HG02981 (cell line): ENCODE data around the gene GLB1L3.
A peak's percentile ranks its signal among the peaks of the same experiment; 100 is the strongest.
"Not testable (repeated sequence)": the region's sequence is repeated elsewhere in the genome, so short reads cannot be mapped to it uniquely, and the experiment has no call there.

Source experiments
- ATAC-seq: cut with Tn5 transposase; IDR thresholded peaks from one replicate; pipeline ENCODE4 v1.9.1; 2021; ENCODE audit warnings: mild to moderate bottlenecking, moderate library complexity; ENCODE audit not compliant: unreplicated experiment

The GLB1L3 gene

GRCh38 chr11:134294664-134295063 is 18.5 kb downstream of the GLB1L3 start:
- no peak for ATAC-seq

- ATAC-seq: no peak
Observed at GRCh38 chr11:134312223-134312622, 36.0 kb downstream of the GLB1L3 start.

- ATAC-seq: no peak
Observed at GRCh38 chr11:134312807-134313206, 36.6 kb downstream of the GLB1L3 start.

GRCh38 chr11:134313379-134313778 is 37.2 kb downstream of the GLB1L3 start:
- no peak for ATAC-seq

DNA sequence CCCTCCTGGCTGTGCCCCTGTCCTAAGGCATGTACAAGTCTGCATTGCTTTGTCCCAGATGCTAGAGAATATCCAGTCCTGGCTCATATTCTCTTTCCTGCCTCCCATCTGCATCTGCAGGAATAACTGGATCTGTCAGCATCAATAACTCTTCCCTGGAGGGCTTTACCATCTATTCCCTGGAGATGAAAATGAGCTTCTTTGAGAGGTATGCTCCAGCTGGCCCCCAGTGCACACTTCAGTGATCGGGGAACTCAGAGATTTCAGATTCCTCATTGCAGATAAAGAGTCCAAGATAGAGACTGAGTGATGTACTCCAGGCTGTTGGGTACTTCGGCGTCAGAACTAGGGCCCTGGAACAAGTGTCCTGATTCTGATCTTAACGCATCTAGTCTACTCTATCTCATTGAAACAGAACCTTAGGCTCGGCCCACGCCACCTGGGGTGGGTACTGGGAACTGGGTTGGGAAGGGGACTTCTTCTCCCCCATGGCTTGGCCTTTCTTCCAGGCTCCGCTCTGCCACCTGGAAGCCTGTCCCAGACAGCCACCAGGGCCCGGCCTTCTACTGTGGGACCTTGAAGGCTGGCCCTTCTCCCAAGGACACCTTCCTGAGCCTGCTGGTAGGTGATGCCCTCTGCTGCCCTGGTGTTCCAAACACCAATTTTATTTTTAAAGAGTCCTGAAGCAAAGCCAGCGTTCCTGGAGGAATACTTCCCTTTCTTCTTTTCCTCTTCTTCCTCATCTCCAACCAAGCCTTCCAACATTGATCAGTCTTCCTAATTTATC is 37.8 kb downstream of the GLB1L3 start:
- no peak for ATAC-seq

DNA sequence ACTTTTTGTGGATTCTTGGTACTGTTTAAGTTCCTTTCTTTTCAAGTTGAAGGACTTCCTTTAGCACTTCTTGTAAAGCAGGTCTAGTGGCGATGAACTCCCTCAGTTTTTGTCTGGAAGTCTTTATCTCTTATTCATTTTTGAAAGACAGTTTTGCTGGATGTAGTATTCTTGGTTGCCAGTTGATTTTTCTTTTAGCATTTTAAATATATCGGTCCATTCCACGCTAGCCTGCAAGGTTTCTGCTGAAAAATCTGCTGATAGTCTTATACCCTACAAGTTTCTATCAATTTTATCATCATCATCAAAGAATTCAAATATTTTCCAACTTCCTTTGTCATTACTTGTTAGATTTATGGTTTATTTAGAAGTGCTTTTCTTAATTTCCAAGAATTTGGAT is 40.9 kb downstream of the GLB1L3 start:
- no peak for ATAC-seq

DNA sequence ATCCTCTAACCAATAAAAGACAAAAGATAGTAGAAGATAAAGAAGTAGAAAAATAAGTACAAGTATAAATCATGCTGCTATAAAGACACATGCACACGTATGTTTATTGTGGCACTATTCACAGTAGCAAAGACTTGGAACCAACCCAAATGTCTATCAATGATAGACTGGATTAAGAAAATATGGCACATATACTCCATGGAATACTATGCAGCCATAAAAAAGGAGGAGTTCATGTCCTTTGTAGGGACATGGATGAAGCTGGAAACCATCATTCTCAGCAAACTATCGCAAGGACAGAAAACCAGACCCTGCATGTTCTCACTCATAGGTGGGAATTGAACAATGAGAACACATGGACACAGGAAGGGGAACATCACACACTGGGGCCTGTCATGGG is 45.2 kb downstream of the GLB1L3 start:
- not testable (repeated sequence) for ATAC-seq

DNA sequence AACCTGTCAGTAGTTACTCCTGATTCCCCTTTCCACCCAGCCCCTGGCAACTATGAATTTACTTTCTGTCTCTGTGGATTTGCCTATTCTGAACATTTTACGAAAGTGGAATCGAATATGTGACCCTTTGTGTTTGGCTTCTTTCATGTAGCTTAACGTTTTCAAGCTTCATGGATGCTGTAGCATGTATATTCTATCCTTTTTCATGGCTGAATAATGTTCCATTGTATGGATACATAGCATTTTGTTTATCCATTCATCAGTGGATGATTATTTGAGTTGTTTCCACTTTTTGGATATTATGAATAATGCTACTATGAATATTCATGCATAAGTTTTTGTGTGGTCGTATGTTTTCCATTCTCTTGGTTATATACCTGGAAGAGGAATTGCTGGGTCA is 46.4 kb downstream of the GLB1L3 start:
- no peak for ATAC-seq

DNA sequence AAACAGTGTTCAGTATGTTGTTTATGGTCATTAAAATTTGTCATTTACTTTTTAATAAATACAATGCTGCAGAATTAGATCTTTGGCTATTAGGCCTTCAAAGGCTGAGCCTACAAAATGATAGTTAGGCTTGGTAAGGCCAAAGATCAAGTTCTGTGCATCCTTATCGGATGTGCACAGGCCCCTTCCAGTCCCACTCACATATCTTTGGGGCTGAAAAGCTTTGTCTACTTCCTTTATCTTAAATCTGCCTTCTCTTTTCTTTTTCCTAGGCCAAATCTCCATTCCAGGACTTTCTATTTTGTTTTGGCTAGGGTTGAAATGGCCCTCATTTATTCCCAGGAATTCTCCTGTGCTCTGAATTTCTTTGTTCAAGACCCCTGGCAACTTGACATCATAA is 52.3 kb downstream of the GLB1L3 start:
- ATAC-seq: no peak

GRCh38 chr11:134330611-134331353 is 54.6 kb downstream of the GLB1L3 start:
- no peak for ATAC-seq

- peak; percentile 86 for ATAC-seq
Observed at GRCh38 chr11:134331354-134332188, 55.4 kb downstream of the GLB1L3 start, which contains the start of gene GLB1L2. GLB1L2 (plus strand) TSS chr11:134331988; CDS start chr11:134332062, 74 bp downstream.

DNA sequence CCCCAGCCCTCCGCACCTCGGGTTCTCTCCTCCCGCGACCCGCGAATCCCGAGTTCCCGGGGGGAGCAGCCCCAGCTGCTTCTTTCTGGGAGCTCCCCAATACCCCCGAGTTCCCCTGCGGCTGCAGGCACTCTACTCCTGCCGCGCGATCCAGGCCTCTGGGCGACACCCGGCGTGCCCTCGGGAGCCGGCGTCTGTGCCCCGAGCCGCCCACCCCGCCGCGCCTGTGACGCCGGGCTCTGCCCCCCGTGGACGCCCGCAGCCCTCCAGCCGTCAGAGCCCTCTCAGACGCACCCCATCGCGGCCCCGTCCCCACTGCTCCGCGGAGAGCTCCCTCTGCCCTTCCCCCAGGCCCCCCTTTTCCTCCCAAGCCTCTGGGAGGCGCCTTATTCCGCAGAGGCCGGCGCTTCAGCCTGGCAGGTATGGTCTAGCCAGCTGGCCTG is 56.0 kb downstream of the GLB1L3 start:
- peak; percentile 21 for ATAC-seq

DNA sequence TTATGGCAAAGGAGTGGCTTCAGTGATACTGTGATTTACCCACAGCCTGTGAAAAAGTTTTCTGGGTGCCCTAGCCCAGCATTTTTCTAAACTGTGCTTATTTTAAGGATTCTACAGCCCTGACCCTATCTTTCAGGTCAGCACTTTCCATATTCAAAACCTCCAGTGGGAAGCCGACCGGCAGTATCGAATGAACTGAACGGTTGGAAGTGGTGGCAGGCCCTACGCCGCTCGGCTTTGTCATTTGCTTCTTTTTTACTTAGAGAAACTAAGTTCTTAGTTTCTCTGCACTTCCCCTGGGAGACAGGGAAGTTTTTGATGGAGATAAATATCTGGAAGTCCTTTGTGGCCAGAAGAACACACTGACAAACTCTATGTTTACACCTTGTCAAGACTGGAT is 56.6 kb downstream of the GLB1L3 start:
- no peak for ATAC-seq

GRCh38 chr11:134333312-134333711 is 57.1 kb downstream of the GLB1L3 start:
- ATAC-seq: no peak

GRCh38 chr11:134333946-134334345 is 57.8 kb downstream of the GLB1L3 start:
- ATAC-seq: no peak

- no peak for ATAC-seq
Observed at GRCh38 chr11:134334796-134335571, 58.8 kb downstream of the GLB1L3 start.

GRCh38 chr11:134337051-134337450 is 60.9 kb downstream of the GLB1L3 start:
- ATAC-seq: no peak

- no peak for ATAC-seq
Observed at GRCh38 chr11:134338068-134338467, 61.9 kb downstream of the GLB1L3 start.

DNA sequence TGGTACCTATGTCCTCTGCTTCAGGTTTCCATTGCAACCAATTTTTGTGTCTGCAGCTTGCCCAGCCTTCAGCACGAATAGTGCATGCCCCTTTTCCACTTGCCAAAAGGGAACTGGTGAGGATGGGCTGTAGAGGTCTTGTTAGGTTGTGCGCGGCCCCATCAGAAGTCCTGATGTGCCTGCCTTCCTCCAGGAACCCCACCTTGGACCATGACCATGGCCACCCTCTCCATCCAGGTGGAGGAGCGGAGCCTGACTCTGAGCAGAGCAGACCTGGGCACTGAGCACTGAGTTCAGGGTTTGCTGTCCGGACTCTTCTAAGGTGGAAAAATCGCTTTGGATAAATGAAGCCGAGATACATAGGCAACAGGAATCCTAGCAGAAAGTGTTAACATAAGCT is 62.5 kb downstream of the GLB1L3 start:
- no peak for ATAC-seq

GRCh38 chr11:134339756-134340155 is 63.6 kb downstream of the GLB1L3 start:
- ATAC-seq: no peak
